H1 (cell line): Measurements from ENCODE around the gene CBX2. TPM values are rescaled to one million over a fixed set of nuclear protein-coding genes. Genes with fewer than 3 reads are reported as not detected.

Source experiments
- CTCF ChIA-PET: fragments of 300-600 bp; sonication (Branson Sonifier 250); formaldehyde crosslinking; loops from one replicate; lab custom pipeline; 2021; ENCODE audit not compliant: partially characterized antibody; lab: Charles Lee
- POLR2A ChIA-PET: fragments of 300-600 bp; sonication (Branson Sonifier 250); formaldehyde crosslinking; loops from one replicate; lab custom pipeline; 2021; ENCODE audit warnings: inconsistent platforms; ENCODE audit not compliant: partially characterized antibody; lab: Charles Lee
- DNase-seq, 2 experiments: peaks; one replicate each; pipeline versions ENCODE4 v3.0.0 to v3.0.0-alpha.2; 2010 to 2022; ENCODE audit warnings: low spot score in 2 of 2, low read depth in 1 of 2, mixed read lengths in 1 of 2
- FAIRE-seq: peaks from 2 replicates; lab custom pipeline; 2011; peaks lifted over from hg19 to GRCh38; lab: Jason Lieb, UNC
- H2AFZ ChIP-seq: 2 replicates; pipeline ENCODE4 v1.8.1; 2012; ENCODE audit warnings: low read length, inconsistent platforms
- H2AK5ac ChIP-seq: 2 replicates; pipeline ENCODE4 v1.6.1; 2013; ENCODE audit warnings: low read depth, low read length
- H2BK120ac ChIP-seq: replicated peaks from 2 replicates; pipeline ENCODE3; 2013; ENCODE audit warnings: low read depth, low read length, inconsistent platforms
- H2BK12ac ChIP-seq: 2 replicates; pipeline ENCODE4 v1.6.1; 2013; ENCODE audit warnings: low read depth, low read length
- H2BK15ac ChIP-seq: 2 replicates; pipeline ENCODE4 v1.6.1; 2013; ENCODE audit warnings: low read length
- H2BK20ac ChIP-seq: 2 replicates; pipeline ENCODE4 v1.6.1; 2013; ENCODE audit warnings: low read length
- H2BK5ac ChIP-seq: 2 replicates; pipeline ENCODE4 v1.6.1; 2013; ENCODE audit warnings: low read depth, low read length
- H3K14ac ChIP-seq: 2 replicates; pipeline ENCODE4 v1.6.1; 2013; ENCODE audit warnings: inconsistent platforms; ENCODE audit not compliant: insufficient read length
- H3K18ac ChIP-seq: 2 replicates; pipeline ENCODE4 v1.6.1; 2013; ENCODE audit warnings: low read length; ENCODE audit errors: extremely low read depth
- H3K23ac ChIP-seq: 2 replicates; pipeline ENCODE4 v1.6.1; 2013; ENCODE audit warnings: inconsistent platforms; ENCODE audit not compliant: insufficient read length
- H3K23me2 ChIP-seq: 2 replicates; pipeline ENCODE4 v1.6.1; 2013; ENCODE audit warnings: low read depth, low read length
- H3K27ac ChIP-seq: 2 replicates; pipeline ENCODE4 v1.6.1; 2011; ENCODE audit warnings: low read depth, low read length, inconsistent platforms
- H3K27me3 ChIP-seq, 4 experiments: replicated peaks in 1 of 4; 1 replicate in 1 of 4; 2 replicates in 3 of 4; pipeline versions ENCODE4 v1.6.1 to v1.8.1; 2011 to 2013; ENCODE audit warnings: low read length in 3 of 4, mild to moderate bottlenecking in 3 of 4, inconsistent platforms in 2 of 4, mixed read lengths in 2 of 4, moderate library complexity in 1 of 4; ENCODE audit not compliant: control insufficient read depth in 3 of 4, insufficient read depth in 3 of 4; ENCODE audit errors: extremely low read depth in 1 of 4
- H3K36me3 ChIP-seq, 4 experiments: 2 replicates each; pipeline versions ENCODE4 v1.6.1 to v1.8.1; 2011 to 2013; ENCODE audit warnings: mild to moderate bottlenecking in 4 of 4, low read length in 3 of 4, moderate library complexity in 2 of 4, control low read depth in 1 of 4, inconsistent platforms in 1 of 4; ENCODE audit not compliant: insufficient read depth in 4 of 4, control insufficient read depth in 2 of 4
- H3K4ac ChIP-seq: replicated peaks from 2 replicates; pipeline ENCODE3; 2013; ENCODE audit warnings: low read length, low read depth, mixed read lengths, inconsistent platforms; ENCODE audit not compliant: insufficient read length
- H3K4me1 ChIP-seq, 4 experiments: replicated peaks in 1 of 4; 1 replicate in 1 of 4; 2 replicates in 3 of 4; pipeline versions ENCODE4 v1.6.1 to v1.8.1; 2011 to 2013; ENCODE audit warnings: low read length in 3 of 4, inconsistent platforms in 2 of 4, mixed read lengths in 1 of 4; ENCODE audit not compliant: insufficient read depth in 4 of 4, control insufficient read depth in 3 of 4
- H3K4me2 ChIP-seq, 2 experiments: 2 replicates each; pipeline versions ENCODE4 v1.6.1 to v1.8.1; 2011 to 2013; ENCODE audit warnings: low read depth in 2 of 2, low read length in 2 of 2, control low read depth in 1 of 2, inconsistent platforms in 1 of 2, mild to moderate bottlenecking in 1 of 2; ENCODE audit not compliant: insufficient read depth in 1 of 2
- H3K4me3 ChIP-seq, 4 experiments: fragments of 200-600, 300-600 bp in 1 of 4; sonication (generic), shearing (Covaris generic), sonication (Bioruptor Twin) in 1 of 4; 2 replicates each; pipeline versions ENCODE4 v1.5.1 to v1.8.1; 2011 to 2016; ENCODE audit warnings: low read length in 4 of 4, low read depth in 3 of 4, control low read depth in 2 of 4, inconsistent platforms in 2 of 4, mild to moderate bottlenecking in 2 of 4, mixed read lengths in 1 of 4, moderate library complexity in 1 of 4; ENCODE audit not compliant: insufficient read depth in 2 of 4; ENCODE audit errors: extremely low read depth in 1 of 4
- H3K56ac ChIP-seq: replicated peaks from 2 replicates; pipeline ENCODE3; 2013; ENCODE audit warnings: low read depth, mild to moderate bottlenecking, mixed read lengths, low read length, inconsistent platforms; ENCODE audit not compliant: insufficient read length
- H3K79me1 ChIP-seq: 2 replicates; pipeline ENCODE4 v1.6.1; 2013; ENCODE audit warnings: low read depth, low read length, control low read depth
- H3K79me2 ChIP-seq, 2 experiments: 2 replicates each; pipeline versions ENCODE4 v1.6.1 to v1.8.1; 2012 to 2013; ENCODE audit warnings: low read length in 2 of 2, mild to moderate bottlenecking in 2 of 2, inconsistent platforms in 1 of 2; ENCODE audit not compliant: insufficient read depth in 2 of 2, control insufficient read depth in 1 of 2
- H3K9ac ChIP-seq, 4 experiments: replicated peaks in 1 of 4; 1 replicate in 1 of 4; 2 replicates in 3 of 4; pipeline versions ENCODE4 v1.6.1 to v1.8.1; 2011 to 2013; ENCODE audit warnings: low read depth in 3 of 4, low read length in 3 of 4, control low read depth in 2 of 4, mild to moderate bottlenecking in 2 of 4, moderate library complexity in 2 of 4, inconsistent platforms in 1 of 4; ENCODE audit errors: extremely low read depth in 1 of 4
- H3K9me3 ChIP-seq, 2 experiments: 2 replicates each; pipeline versions ENCODE4 v1.6.1 to v1.8.1; 2012 to 2013; ENCODE audit warnings: mild to moderate bottlenecking in 2 of 2, moderate library complexity in 2 of 2, control low read depth in 1 of 2, inconsistent platforms in 1 of 2, low read depth in 1 of 2, low read length in 1 of 2, mixed read lengths in 1 of 2; ENCODE audit not compliant: insufficient read depth in 2 of 2
- H4K20me1 ChIP-seq, 2 experiments: replicated peaks in 1 of 2; 2 replicates each; pipeline versions ENCODE3 to v1.8.1; 2011 to 2013; ENCODE audit warnings: inconsistent platforms in 2 of 2, low read length in 2 of 2, mild to moderate bottlenecking in 1 of 2; ENCODE audit not compliant: insufficient read depth in 2 of 2, control insufficient read depth in 1 of 2
- H4K5ac ChIP-seq: 2 replicates; pipeline ENCODE4 v1.6.1; 2013; ENCODE audit warnings: low read length, low read depth, mixed read lengths, inconsistent platforms; ENCODE audit not compliant: insufficient read length
- H4K8ac ChIP-seq: 2 replicates; pipeline ENCODE4 v1.8.0; 2013; ENCODE audit warnings: mild to moderate bottlenecking, moderate library complexity, low read length, inconsistent platforms; ENCODE audit not compliant: insufficient read depth; ENCODE audit errors: extremely low read depth
- H4K91ac ChIP-seq: replicated peaks from 2 replicates; pipeline ENCODE3; 2013; ENCODE audit warnings: low read length, mixed read lengths, inconsistent platforms; ENCODE audit not compliant: insufficient read length
- EZH2 ChIP-seq: fragments of 200-600 bp; sonication (generic); IDR thresholded peaks from 2 replicates; pipeline ENCODE4 v1.7.1; 2012; ENCODE audit warnings: low read depth, mild to moderate bottlenecking, moderate library complexity, low read length, inconsistent platforms; ENCODE audit not compliant: severe bottlenecking
- MAFK ChIP-seq: IDR thresholded peaks from 2 replicates; pipeline ENCODE4 v1.6.1; 2012; ENCODE audit warnings: low read depth, mild to moderate bottlenecking, improper control_type of control experiment, low read length
- RNF2 ChIP-seq: fragments of 200-900, 300-1000 bp; sonication (generic); IDR thresholded peaks from 2 replicates; pipeline ENCODE4 v1.7.1; 2016; ENCODE audit warnings: borderline replicate concordance, low read depth, mild to moderate bottlenecking, antibody characterized with exemption, low read length; ENCODE audit not compliant: poor library complexity, severe bottlenecking; ENCODE audit errors: missing control alignments
- SIN3A ChIP-seq, 2 experiments: IDR thresholded peaks in 1 of 2; conservative IDR thresholded peaks in 1 of 2; 2 replicates each; pipeline ENCODE4 v1.6.1; 2011 to 2012; ENCODE audit warnings: low read length in 2 of 2, improper control_type of control experiment in 1 of 2, low read depth in 1 of 2, mild to moderate bottlenecking in 1 of 2
- SP1 ChIP-seq: IDR thresholded peaks from 2 replicates; pipeline ENCODE4 v1.6.1; 2011; ENCODE audit warnings: low read depth, low read length
- SUZ12 ChIP-seq: fragments of 200-600 bp; sonication (generic); IDR thresholded peaks from 2 replicates; pipeline ENCODE4 v1.6.1; 2012; ENCODE audit warnings: mild to moderate bottlenecking, inconsistent platforms, low read length, moderate library complexity, mixed read lengths
- TBP ChIP-seq: IDR thresholded peaks from 2 replicates; pipeline ENCODE4 v1.6.1; 2011; ENCODE audit warnings: low read depth, low read length, improper control_type of control experiment
- WGBS, 2 experiments: shearing (Covaris generic) in 1 of 2; methylation state at CpG; one replicate each; pipeline versions ENCODE4 v1.1.6 to v1.1.7; 2013 to 2015; ENCODE audit warnings: low lambda C conversion rate in 2 of 2, mixed read lengths in 2 of 2, inconsistent platforms in 1 of 2, low coverage in 1 of 2, missing lambda C conversion rate in 1 of 2; ENCODE audit not compliant: insufficient replicate concordance in 2 of 2, insufficient coverage in 1 of 2, insufficient read length in 1 of 2; ENCODE audit errors: extremely low coverage in 1 of 2, missing lambda C conversion rate in 1 of 2; 5-methylcytosine and 5-hydroxymethylcytosine counted together
- polyA plus RNA-seq, 7 experiments: library from polyadenylated mRNA; depleted of rRNA in 3 of 7; stranded (reverse) in 5 of 7; unstranded in 2 of 7; fragments of >200 nt in 5 of 7; fragments of 200-250 nt in 2 of 7; gene quantifications; 1 replicate in 5 of 7; 2 replicates in 1 of 7; 4 replicates in 1 of 7; pipeline versions ENCODE4 v1.2.1 to v1.2.3, GENCODE V29; 2011 to 2013; ENCODE audit warnings: missing spikeins in 2 of 7, mixed read lengths in 2 of 7
- total RNA-seq: library from RNA; stranded (reverse); fragmentation: NEBNext Ultra II Directional; extraction: Animal tissue kit (Norgen Biotek cat#: 25700); gene quantifications from 2 replicates; pipeline ENCODE4 v1.2.1, GENCODE V29; 2021
- TF ChIP-seq, protein P1 (sequence below): IDR thresholded peaks from 2 replicates; pipeline ENCODE4 v1.6.1; 2012; ENCODE audit warnings: inconsistent platforms

CBX2 gene
- total and polyA plus RNA-seq, 2 of the 8 experiments (the other 6 are each of a cell fraction or from before 2014, with no cell fraction given) = 64.3 to 83.9 TPM

GRCh38 chr17:79803997-79804855 is 26.3 kb downstream of the CBX2 start:
- H2BK120ac ChIP-seq = no peak overlapping the region
- H4K20me1 ChIP-seq = peaks cover 4 to 36% of the 10 kb centered on the region in 2 experiments
- 0 out of 2 replicates have a peak overlapping the region, but pooled peaks have one; percentile 7 for H2AK5ac ChIP-seq
- no peak overlapping the region for H3K9ac ChIP-seq
- H3K9me3 ChIP-seq = peaks cover 0 to 7% of the 10 kb centered on the region in 2 experiments; a peak in 3 of 4 replicates
- H2BK12ac ChIP-seq = peak overlapping the region; percentile 53; the same call in 1 of the 2 replicates
- peaks cover 0 to 5% (median 0%) of the 10 kb centered on the region in 4 experiments; a peak in 1 of 8 replicates for H3K36me3 ChIP-seq
- H4K91ac ChIP-seq = no peak overlapping the region
- H3K56ac ChIP-seq = no peak overlapping the region
- no peak overlapping the region for H3K14ac ChIP-seq
- H3K18ac ChIP-seq = peak overlapping the region; percentile 76; the same call in 1 of the 2 replicates
- no peak overlapping the region for H3K23ac ChIP-seq
- no peaks in the 10 kb centered on the region for H3K79me2 ChIP-seq
- H3K4me1 ChIP-seq = peaks cover 4 to 56% (median 43%) of the 10 kb centered on the region in 4 experiments
- H2BK5ac ChIP-seq = peak overlapping the region; percentile 35; the same call in 1 of the 2 replicates
- FAIRE-seq (no peak), DNase-seq (peak in 1 of 2 experiments; percentile 70)
- H4K5ac ChIP-seq = no peak overlapping the region
- peak overlapping the region in 3 of 4 experiments; percentile 2 to 42 (median 10); a peak in 3 of 8 replicates for H3K4me3 ChIP-seq
- no peak overlapping the region for H3K4ac ChIP-seq
- 0 out of 2 replicates have a peak overlapping the region, but pooled peaks have one; percentile 81 for H2BK15ac ChIP-seq
- peaks cover 2% of the 10 kb centered on the region for H3K23me2 ChIP-seq
- CTCF ChIA-PET = interaction anchor here (0.6 to 19.1 kb wide), 12 partner anchors 8 to 681 kb away, joined by 3 to 576 read pairs (median 8); partner anchors contain the start of gene CBX4
- no peaks in the 10 kb centered on the region for H3K79me1 ChIP-seq
- POLR2A ChIA-PET = interaction anchor here (1.0 to 24.0 kb wide), 13 partner anchors 8 to 57 kb away, joined by 3 to 374 read pairs (median 6); partner anchors contain the start of gene CBX4
- H4K8ac ChIP-seq = peak overlapping the region; percentile 87; the same call in 1 of the 2 replicates
- no peak overlapping the region for H3K27ac ChIP-seq
- peaks cover 93 to 100% (median 99%) of the 10 kb centered on the region in 4 experiments for H3K27me3 ChIP-seq
- H3K4me2 ChIP-seq = peak overlapping the region; percentile 44 to 57
- H2AFZ ChIP-seq = no peak overlapping the region
- H2BK20ac ChIP-seq = no peak overlapping the region
- WGBS, 2 experiments = 4% methylated on average over 54 of the region's 76 CpGs; no CpG with 5 or more reads in 1 of the 2 experiments
- TF ChIP-seq SP1 (no peak), TBP (peak; percentile 30; the same call in 1 of the 2 replicates), EZH2 (peak; percentile 91), RNF2 (peak; percentile 85), SIN3A (conservative IDR thresholded peaks at IDR 0.05 in 1 of 2, IDR thresholded peaks at IDR 0.05 in 1 of 2; ENCODE audit: low read depth in 1 of 2, low read length in 2 of 2) (no peak), MAFK (peak; percentile 78), SUZ12 (peak; percentile 80)
- TF ChIP-seq, protein P1, sequence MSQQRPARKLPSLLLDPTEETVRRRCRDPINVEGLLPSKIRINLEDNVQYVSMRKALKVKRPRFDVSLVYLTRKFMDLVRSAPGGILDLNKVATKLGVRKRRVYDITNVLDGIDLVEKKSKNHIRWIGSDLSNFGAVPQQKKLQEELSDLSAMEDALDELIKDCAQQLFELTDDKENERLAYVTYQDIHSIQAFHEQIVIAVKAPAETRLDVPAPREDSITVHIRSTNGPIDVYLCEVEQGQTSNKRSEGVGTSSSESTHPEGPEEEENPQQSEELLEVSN = peak; percentile 70
